ENCODE results near the gene TEN1.

DNA sequence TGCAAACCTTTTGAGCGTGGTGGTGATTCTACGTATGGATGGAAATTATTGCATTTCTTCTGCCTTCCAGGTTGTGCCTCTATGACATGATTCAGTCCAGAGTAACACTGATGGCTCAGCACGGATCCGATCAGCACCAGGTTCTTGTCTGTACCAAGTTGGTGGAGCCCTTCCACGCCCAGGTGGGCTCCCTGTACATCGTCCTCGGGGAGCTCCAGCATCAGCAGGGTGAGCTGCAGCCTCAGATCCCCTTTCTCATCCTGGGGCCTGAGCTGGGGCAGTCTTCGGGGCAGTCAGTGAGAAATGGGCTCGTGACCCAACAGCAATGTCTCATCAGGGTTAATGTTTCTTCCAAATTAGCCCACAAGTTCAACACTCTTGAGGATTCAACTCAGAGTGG is 12.4 kb downstream of the TEN1 start:
- TF ChIP-seq, protein P1, sequence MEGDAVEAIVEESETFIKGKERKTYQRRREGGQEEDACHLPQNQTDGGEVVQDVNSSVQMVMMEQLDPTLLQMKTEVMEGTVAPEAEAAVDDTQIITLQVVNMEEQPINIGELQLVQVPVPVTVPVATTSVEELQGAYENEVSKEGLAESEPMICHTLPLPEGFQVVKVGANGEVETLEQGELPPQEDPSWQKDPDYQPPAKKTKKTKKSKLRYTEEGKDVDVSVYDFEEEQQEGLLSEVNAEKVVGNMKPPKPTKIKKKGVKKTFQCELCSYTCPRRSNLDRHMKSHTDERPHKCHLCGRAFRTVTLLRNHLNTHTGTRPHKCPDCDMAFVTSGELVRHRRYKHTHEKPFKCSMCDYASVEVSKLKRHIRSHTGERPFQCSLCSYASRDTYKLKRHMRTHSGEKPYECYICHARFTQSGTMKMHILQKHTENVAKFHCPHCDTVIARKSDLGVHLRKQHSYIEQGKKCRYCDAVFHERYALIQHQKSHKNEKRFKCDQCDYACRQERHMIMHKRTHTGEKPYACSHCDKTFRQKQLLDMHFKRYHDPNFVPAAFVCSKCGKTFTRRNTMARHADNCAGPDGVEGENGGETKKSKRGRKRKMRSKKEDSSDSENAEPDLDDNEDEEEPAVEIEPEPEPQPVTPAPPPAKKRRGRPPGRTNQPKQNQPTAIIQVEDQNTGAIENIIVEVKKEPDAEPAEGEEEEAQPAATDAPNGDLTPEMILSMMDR (IDR thresholded peaks at IDR 0.05), result no peak
- TF ChIP-seq POLR2A (IDR thresholded peaks at IDR 0.05), result no peak

Data from body of pancreas (tissue), 4 donors.